GM10847 (cell line): ENCODE measurements around the gene MCM9.

ENCODE experiments used
- POLR2A ChIP-seq: IDR thresholded peaks from 2 replicates; pipeline ENCODE4 v1.6.1; 2011; ENCODE audit not compliant: insufficient read length; ENCODE audit errors: extremely low read depth

The MCM9 gene

GRCh38 chr6:118889163-118889562 is 45.8 kb downstream of the MCM9 start:
- TF ChIP-seq POLR2A: no peak

GRCh38 chr6:118886641-118887040 is 48.3 kb downstream of the MCM9 start:
- no peak for TF ChIP-seq POLR2A

- no peak for TF ChIP-seq POLR2A
These were observed 52.5 kb downstream of the MCM9 start for GRCh38 chr6:118882314-118882905.

GRCh38 chr6:118881440-118882313 is 53.3 kb downstream of the MCM9 start:
- no peak for TF ChIP-seq POLR2A

GRCh38 chr6:118877806-118878205 is 57.2 kb downstream of the MCM9 start:
- no peak for TF ChIP-seq POLR2A

GRCh38 chr6:118876814-118877213 is 58.1 kb downstream of the MCM9 start:
- TF ChIP-seq POLR2A: no peak

- no peak for TF ChIP-seq POLR2A
These were observed 58.8 kb downstream of the MCM9 start for GRCh38 chr6:118876198-118876597.

GRCh38 chr6:118875672-118876071 is 59.3 kb downstream of the MCM9 start:
- no peak for TF ChIP-seq POLR2A

GRCh38 chr6:118873239-118873638 is 61.7 kb downstream of the MCM9 start:
- TF ChIP-seq POLR2A: no peak

GRCh38 chr6:118872726-118873125 is 62.2 kb downstream of the MCM9 start:
- no peak for TF ChIP-seq POLR2A

GRCh38 chr6:118872318-118872717 is 62.6 kb downstream of the MCM9 start:
- TF ChIP-seq POLR2A: no peak

GRCh38 chr6:118871331-118871730 is 63.6 kb downstream of the MCM9 start:
- no peak for TF ChIP-seq POLR2A

GRCh38 chr6:118869894-118870589 is 64.9 kb downstream of the MCM9 start:
- TF ChIP-seq POLR2A: no peak

GRCh38 chr6:118869350-118869749 is 65.6 kb downstream of the MCM9 start:
- no peak for TF ChIP-seq POLR2A

GRCh38 chr6:118867181-118867580 is 67.8 kb downstream of the MCM9 start:
- no peak for TF ChIP-seq POLR2A

- no peak for TF ChIP-seq POLR2A
These were observed 69.9 kb downstream of the MCM9 start for GRCh38 chr6:118865100-118865391.
